PC-3 (cell line): ENCODE results near the gene AQP4. TPM values are rescaled to one million over a fixed set of nuclear protein-coding genes. Genes with fewer than 3 reads are reported as not detected.
A peak's percentile ranks its signal among the peaks of the same experiment; 100 is the strongest.

Source experiments
- ATAC-seq: fragments of 200-7000 bp; cut with Tn5 transposase; 2 replicates; pipeline ENCODE4 v1.9.1; 2020; ENCODE audit warnings: mild to moderate bottlenecking, moderate library complexity
- Bru-seq: library from RNA; stranded (reverse); fragments of 400-500 nt; gene quantifications from one replicate; lab custom pipeline; 2021; lab: Mats Ljungman, UMichigan
- BruChase-seq, 2 experiments: library from RNA; stranded (reverse); fragments of 400-500 nt; gene quantifications; one replicate each; lab custom pipeline; 2021; lab: Mats Ljungman, UMichigan
- BruUV-seq: library from RNA; stranded (reverse); fragments of 400-500 nt; replicated peaks from 2 replicates; lab custom pipeline; 2021; lab: Mats Ljungman, UMichigan
- CTCF ChIA-PET: fragments of 300-600 bp; sonication (Branson Sonifier 250); formaldehyde crosslinking; loops from one replicate; lab custom pipeline; 2022; ENCODE audit warnings: antibody characterized with exemption; lab: Charles Lee
- POLR2A ChIA-PET: fragments of 300-600 bp; sonication (Branson Sonifier 250); formaldehyde crosslinking; loops from one replicate; lab custom pipeline; 2022; ENCODE audit warnings: antibody characterized with exemption; ENCODE audit not compliant: unreplicated experiment; lab: Charles Lee
- DNase-seq: peaks from one replicate; pipeline ENCODE4 v3.0.0-alpha.2; 2015
- H2AFZ ChIP-seq: fragments of 300-600 bp; sonication (generic); 2 replicates; pipeline ENCODE4 v1.6.0; 2016; ENCODE audit warnings: antibody characterized with exemption, low read length
- H3F3A ChIP-seq: fragments of 300-600 bp; sonication (generic); one replicate; pipeline ENCODE4 v1.6.0; 2017; ENCODE audit warnings: antibody characterized with exemption, low read length, control low read depth, mild to moderate bottlenecking; ENCODE audit not compliant: unreplicated experiment
- H3K27ac ChIP-seq: fragments of 300-600 bp; sonication (generic); 2 replicates; pipeline ENCODE4 v1.5.1; 2016; ENCODE audit warnings: mild to moderate bottlenecking, low read length
- H3K27me3 ChIP-seq: fragments of 300-600 bp; sonication (generic); 2 replicates; pipeline ENCODE4 v1.6.1; 2016; ENCODE audit warnings: low read length, mixed read lengths
- H3K36me3 ChIP-seq: fragments of 300-600 bp; sonication (generic); 2 replicates; pipeline ENCODE4 v1.6.1; 2016; ENCODE audit warnings: low read depth, mixed run types, low read length, mixed read lengths
- H3K4me1 ChIP-seq: fragments of 300-600 bp; sonication (generic); 2 replicates; pipeline ENCODE4 v1.5.1; 2016; ENCODE audit warnings: low read length; ENCODE audit not compliant: insufficient read depth
- H3K4me2 ChIP-seq: fragments of 300-600 bp; sonication (generic); 2 replicates; pipeline ENCODE4 v1.6.0; 2016; ENCODE audit warnings: low read length
- H3K4me3 ChIP-seq: fragments of 300-600 bp; sonication (generic); 2 replicates; pipeline ENCODE4 v1.5.1; 2016; ENCODE audit warnings: mild to moderate bottlenecking, low read length, mixed read lengths
- H3K79me2 ChIP-seq: fragments of 300-600 bp; sonication (generic); 2 replicates; pipeline ENCODE4 v1.6.1; 2017; ENCODE audit warnings: low read length, mixed read lengths
- H3K9ac ChIP-seq: fragments of 300-600 bp; sonication (generic); 2 replicates; pipeline ENCODE4 v1.6.0; 2016; ENCODE audit warnings: mild to moderate bottlenecking, low read length
- H3K9me2 ChIP-seq: fragments of 300-600 bp; sonication (generic); replicated peaks from 2 replicates; pipeline ENCODE4 v1.6.1; 2016; ENCODE audit warnings: mixed run types, low read length, mixed read lengths
- H3K9me3 ChIP-seq: fragments of 300-600 bp; sonication (generic); 2 replicates; pipeline ENCODE4 v1.6.1; 2016; ENCODE audit warnings: low read length, mixed read lengths
- H4K20me1 ChIP-seq: fragments of 300-600 bp; sonication (generic); 2 replicates; pipeline ENCODE4 v1.6.1; 2016; ENCODE audit warnings: low read length, mixed read lengths
- EZH2 ChIP-seq: fragments of 300-600 bp; sonication (generic); IDR thresholded peaks from one replicate; pipeline ENCODE4 v1.6.1; 2017; ENCODE audit warnings: antibody characterized with exemption, mild to moderate bottlenecking, low read length; ENCODE audit not compliant: unreplicated experiment
- EZH2phosphoT487 ChIP-seq: fragments of 300-600 bp; sonication (generic); IDR thresholded peaks from 2 replicates; pipeline ENCODE4 v1.6.1; 2018; ENCODE audit warnings: mild to moderate bottlenecking, antibody characterized with exemption, low read length, borderline replicate concordance
- intact Hi-C: fragments of 100-400 bp; cut with micrococcal nuclease; formaldehyde crosslinking; loops from 2 replicates; pipeline ENCODE4 v1.9.0; 2023
- long read RNA-seq: library from polyadenylated mRNA; unstranded; transcript quantifications from one replicate; pipeline ENCODE4 v2.0.0, GENCODE V29; 2021; ENCODE audit not compliant: unreplicated experiment
- total RNA-seq: library from RNA; depleted of rRNA; stranded (reverse); fragments of >200 nt; gene quantifications from 2 replicates; pipeline ENCODE4 v1.2.3, GENCODE V29; 2014; rRNA removed
- TF ChIP-seq, protein P1 (sequence below): fragments of 300-600 bp; sonication (generic); conservative IDR thresholded peaks from 2 replicates; pipeline ENCODE4 v1.5.1; 2017; ENCODE audit warnings: antibody characterized with exemption, low read depth, mild to moderate bottlenecking, low read length

Gene AQP4, protein sequence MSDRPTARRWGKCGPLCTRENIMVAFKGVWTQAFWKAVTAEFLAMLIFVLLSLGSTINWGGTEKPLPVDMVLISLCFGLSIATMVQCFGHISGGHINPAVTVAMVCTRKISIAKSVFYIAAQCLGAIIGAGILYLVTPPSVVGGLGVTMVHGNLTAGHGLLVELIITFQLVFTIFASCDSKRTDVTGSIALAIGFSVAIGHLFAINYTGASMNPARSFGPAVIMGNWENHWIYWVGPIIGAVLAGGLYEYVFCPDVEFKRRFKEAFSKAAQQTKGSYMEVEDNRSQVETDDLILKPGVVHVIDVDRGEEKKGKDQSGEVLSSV
- total RNA-seq (not detected in 2 replicates), Bru-seq, nascent RNA (not detected), BruChase-seq, experiment 1, labeled RNA remaining after a 6-hour chase (percentile 6 among the genes with signal in this experiment), BruChase-seq, experiment 2, labeled RNA remaining after a 2-hour chase (not detected)
- long read RNA-seq, result 0 reads

DNA sequence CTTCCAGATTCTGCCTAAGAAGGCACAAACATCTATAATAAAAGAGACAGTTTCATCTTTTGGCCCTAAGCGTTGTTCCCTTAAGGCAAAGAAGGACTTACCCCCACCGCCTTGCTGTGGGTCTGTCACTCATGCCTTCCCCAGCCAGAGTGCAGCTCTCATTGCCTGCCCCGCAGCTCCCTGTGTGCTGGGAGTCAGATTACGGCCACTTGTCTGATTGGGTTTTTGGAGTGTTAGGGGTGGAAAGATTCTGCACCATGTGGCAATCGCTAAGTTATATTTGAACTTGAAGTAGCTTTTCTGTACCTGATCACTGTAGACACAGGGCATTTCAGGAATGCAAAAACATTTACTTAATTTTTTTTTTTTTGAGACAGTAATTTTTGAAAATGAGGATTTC is at the start of gene AQP4:
AQP4 (minus strand) TSS at position 151 of the 400 bp plus-strand sequence; CDS start at position 133, 18 bp downstream.
- ATAC-seq, result no peak

DNA sequence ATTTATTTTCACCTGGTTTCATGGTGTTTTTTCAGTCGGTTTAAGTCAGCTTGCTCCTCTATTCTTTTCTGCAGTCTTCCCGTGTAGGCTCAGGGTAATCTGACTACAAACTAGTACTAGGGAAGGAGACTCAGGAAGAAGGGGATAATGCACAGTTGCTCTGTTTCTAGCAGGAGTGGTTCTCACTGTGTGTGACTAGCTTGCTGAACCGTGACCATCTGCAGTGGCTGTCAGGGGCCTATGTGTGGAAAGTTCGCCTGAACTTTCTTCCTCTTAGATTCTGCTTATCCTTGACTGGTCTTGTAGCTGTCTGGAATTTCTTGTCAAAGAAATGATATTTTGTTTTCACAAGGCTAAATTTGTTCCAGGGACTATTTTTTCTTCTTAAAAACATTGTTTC is 46.3 kb upstream of the AQP4 start:
- POLR2A ChIA-PET, result no interaction called here
- no peak for ATAC-seq

More for the DNA sequence above, at the start of gene AQP4:
- Histone ChIP-seq H3K79me2 (no peaks in the 10 kb centered on the region), H3K9me3 (no peaks in the 10 kb centered on the region), H3K27ac (no peak within 1 kb of the TSS), H3K4me2 (no peak within 1 kb of the TSS), H3K27me3 (peaks cover 84% of the 10 kb centered on the region), H2AFZ (no peak within 1 kb of the TSS), H3K4me1 (no peaks in the 10 kb centered on the region), H3K9me2 (no peaks in the 10 kb centered on the region), H3F3A (no peaks in the 10 kb centered on the region), H3K36me3 (no peaks in the 10 kb centered on the region), H4K20me1 (no peaks in the 10 kb centered on the region), H3K4me3 (no peak within 1 kb of the TSS), H3K9ac (no peak within 1 kb of the TSS)
- intact Hi-C loops, result no loop called here
- TF ChIP-seq EZH2phosphoT487, result no peak
- TF ChIP-seq, protein P1, sequence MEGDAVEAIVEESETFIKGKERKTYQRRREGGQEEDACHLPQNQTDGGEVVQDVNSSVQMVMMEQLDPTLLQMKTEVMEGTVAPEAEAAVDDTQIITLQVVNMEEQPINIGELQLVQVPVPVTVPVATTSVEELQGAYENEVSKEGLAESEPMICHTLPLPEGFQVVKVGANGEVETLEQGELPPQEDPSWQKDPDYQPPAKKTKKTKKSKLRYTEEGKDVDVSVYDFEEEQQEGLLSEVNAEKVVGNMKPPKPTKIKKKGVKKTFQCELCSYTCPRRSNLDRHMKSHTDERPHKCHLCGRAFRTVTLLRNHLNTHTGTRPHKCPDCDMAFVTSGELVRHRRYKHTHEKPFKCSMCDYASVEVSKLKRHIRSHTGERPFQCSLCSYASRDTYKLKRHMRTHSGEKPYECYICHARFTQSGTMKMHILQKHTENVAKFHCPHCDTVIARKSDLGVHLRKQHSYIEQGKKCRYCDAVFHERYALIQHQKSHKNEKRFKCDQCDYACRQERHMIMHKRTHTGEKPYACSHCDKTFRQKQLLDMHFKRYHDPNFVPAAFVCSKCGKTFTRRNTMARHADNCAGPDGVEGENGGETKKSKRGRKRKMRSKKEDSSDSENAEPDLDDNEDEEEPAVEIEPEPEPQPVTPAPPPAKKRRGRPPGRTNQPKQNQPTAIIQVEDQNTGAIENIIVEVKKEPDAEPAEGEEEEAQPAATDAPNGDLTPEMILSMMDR, result no peak
- no peak for TF ChIP-seq EZH2
- no peak for DNase-seq
- CTCF ChIA-PET, result no interaction called here
- POLR2A ChIA-PET, result no interaction called here
- no TSS peak for BruUV-seq

DNA sequence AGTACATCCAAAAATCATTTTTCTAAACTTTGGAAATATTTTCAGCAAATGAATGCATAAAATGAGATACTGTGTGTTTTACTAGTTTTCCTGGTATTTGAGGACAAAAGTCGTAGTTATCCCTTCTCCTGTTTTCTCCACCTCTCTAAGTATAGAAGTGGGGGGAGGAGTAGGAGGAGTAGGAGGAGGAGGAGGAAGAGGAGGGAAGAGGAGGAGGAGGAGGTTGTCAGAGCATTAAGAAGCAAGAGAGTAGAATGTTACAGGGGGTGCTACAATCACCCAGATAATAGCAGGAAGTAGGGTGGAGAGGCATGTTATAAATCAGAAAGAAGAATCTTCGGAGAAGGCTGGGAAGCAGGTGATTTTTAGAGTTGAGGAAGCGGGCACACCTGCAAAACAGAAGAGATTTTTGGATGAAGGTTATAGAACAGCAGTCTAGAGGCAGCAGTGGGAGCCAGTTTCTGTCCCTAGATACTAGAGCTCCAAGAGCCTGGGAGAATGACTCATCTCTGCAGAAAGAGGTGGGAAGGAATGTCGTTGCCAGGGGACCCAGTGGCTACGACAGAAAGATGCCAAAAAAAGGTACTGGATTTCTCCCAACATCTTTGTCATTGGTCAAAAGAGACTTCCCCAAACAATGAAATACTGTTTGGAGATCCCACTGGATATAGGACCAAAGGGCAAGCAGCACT is 44.2 kb upstream of the AQP4 start:
- DNase-seq (peak; percentile 15), ATAC-seq (no peak)
- Histone ChIP-seq H3K4me3 (no peak overlapping the region), H3K9ac (no peak overlapping the region), H3K4me2 (no peak overlapping the region), H3K27me3 (peaks cover 28% of the 10 kb centered on the region), H3K9me2 (no peaks in the 10 kb centered on the region), H3K36me3 (no peaks in the 10 kb centered on the region), H3K4me1 (no peaks in the 10 kb centered on the region), H4K20me1 (no peaks in the 10 kb centered on the region), H3F3A (no peaks in the 10 kb centered on the region), H3K9me3 (no peaks in the 10 kb centered on the region), H2AFZ (no peak overlapping the region), H3K27ac (no peak overlapping the region), H3K79me2 (no peaks in the 10 kb centered on the region)
- intact Hi-C loops, result no loop called here
- POLR2A ChIA-PET, result no interaction called here
- no TSS peak for BruUV-seq
- CTCF ChIA-PET, result no interaction called here
- TF ChIP-seq, protein P1, result no peak
- TF ChIP-seq EZH2 (no peak), EZH2phosphoT487 (no peak)

More for the DNA sequence above, 46.3 kb upstream of the AQP4 start:
- DNase-seq, result no peak
- Histone ChIP-seq H3K4me1 (no peaks in the 10 kb centered on the region), H3K9me2 (no peaks in the 10 kb centered on the region), H3K9me3 (no peaks in the 10 kb centered on the region), H3K9ac (no peak overlapping the region), H3K4me2 (no peak overlapping the region), H3K79me2 (no peaks in the 10 kb centered on the region), H3K36me3 (no peaks in the 10 kb centered on the region), H3K27me3 (peaks cover 40% of the 10 kb centered on the region), H4K20me1 (no peaks in the 10 kb centered on the region), H3K4me3 (no peak overlapping the region), H3F3A (no peaks in the 10 kb centered on the region), H2AFZ (no peak overlapping the region), H3K27ac (no peak overlapping the region)
- intact Hi-C loops, result no loop called here
- TF ChIP-seq EZH2phosphoT487 (no peak), EZH2 (no peak)
- CTCF ChIA-PET, result no interaction called here
- no TSS peak for BruUV-seq
